IMR-90 (cell line): ENCODE data around the gene SIN3B. TPM values are rescaled to one million over a fixed set of nuclear protein-coding genes. Genes with fewer than 3 reads are reported as not detected.

Experiments used
- ATAC-seq: fragments of 200-7000 bp; cut with Tn5 transposase; 2 replicates; pipeline ENCODE4 v1.9.1; 2020; ENCODE audit warnings: low read depth, mild to moderate bottlenecking, moderate library complexity
- BruUV-seq: library from RNA; stranded (reverse); fragments of 400-500 nt; replicated peaks from 2 replicates; lab custom pipeline; 2021; lab: Mats Ljungman, UMichigan
- CTCF ChIA-PET: fragments of 300-600 bp; formaldehyde crosslinking; extraction: SDS; loops from one replicate; lab custom pipeline; 2021; ENCODE audit warnings: antibody characterized with exemption; lab: Yijun Ruan, JAX
- POLR2A ChIA-PET: fragments of 300-600 bp; sonication (Branson Sonifier 250); formaldehyde crosslinking; loops from one replicate; lab custom pipeline; 2022; ENCODE audit warnings: antibody characterized with exemption; ENCODE audit not compliant: unreplicated experiment; lab: Charles Lee
- DNase-seq: peaks from one replicate; pipeline ENCODE4 v3.0.0; 2013
- H2AFZ ChIP-seq: replicated peaks from 2 replicates; pipeline ENCODE3; 2013; ENCODE audit warnings: low read length, mild to moderate bottlenecking; ENCODE audit not compliant: poor library complexity
- H2AK5ac ChIP-seq: 2 replicates; pipeline ENCODE4 v1.6.1; 2013; ENCODE audit warnings: low read depth, low read length, inconsistent platforms
- H2AK9ac ChIP-seq: replicated peaks from 2 replicates; pipeline ENCODE3; 2013; ENCODE audit warnings: mild to moderate bottlenecking, low read depth, low read length, moderate library complexity; ENCODE audit not compliant: poor library complexity
- H2BK120ac ChIP-seq: 2 replicates; pipeline ENCODE4 v1.6.1; 2013; ENCODE audit warnings: low read depth, low read length, inconsistent platforms
- H2BK15ac ChIP-seq: 3 replicates; pipeline ENCODE4 v1.6.1; 2013; ENCODE audit warnings: low read depth, low read length, inconsistent platforms
- H2BK20ac ChIP-seq: 2 replicates; pipeline ENCODE4 v1.6.1; 2013; ENCODE audit warnings: low read depth, mild to moderate bottlenecking, inconsistent platforms, low read length, moderate library complexity
- H2BK5ac ChIP-seq: 2 replicates; pipeline ENCODE4 v1.6.1; 2013; ENCODE audit warnings: mild to moderate bottlenecking, low read depth, low read length, inconsistent platforms; ENCODE audit not compliant: poor library complexity, severe bottlenecking
- H3K14ac ChIP-seq: replicated peaks from 2 replicates; pipeline ENCODE4 v1.6.1; 2013; ENCODE audit warnings: low read depth, low read length, inconsistent platforms
- H3K18ac ChIP-seq: 2 replicates; pipeline ENCODE4 v1.6.1; 2013; ENCODE audit warnings: low read depth, low read length, control low read depth
- H3K23ac ChIP-seq: 2 replicates; pipeline ENCODE4 v1.6.1; 2013; ENCODE audit warnings: low read depth, low read length, inconsistent platforms
- H3K27ac ChIP-seq: 2 replicates; pipeline ENCODE4 v1.5.1; 2013; ENCODE audit warnings: mild to moderate bottlenecking, control low read depth, low read length; ENCODE audit not compliant: insufficient read depth
- H3K27me3 ChIP-seq: 2 replicates; pipeline ENCODE4 v1.6.1; 2013; ENCODE audit warnings: low read length; ENCODE audit not compliant: control insufficient read depth, insufficient read depth
- H3K36me3 ChIP-seq: 2 replicates; pipeline ENCODE4 v1.6.1; 2013; ENCODE audit warnings: low read length, mixed read lengths; ENCODE audit not compliant: control insufficient read depth, insufficient read depth
- H3K4ac ChIP-seq: 2 replicates; pipeline ENCODE4 v1.6.1; 2013; ENCODE audit warnings: low read depth, low read length, inconsistent platforms
- H3K4me1 ChIP-seq: 2 replicates; pipeline ENCODE4 v1.6.1; 2013; ENCODE audit warnings: low read length, mixed read lengths; ENCODE audit not compliant: control insufficient read depth, insufficient read depth
- H3K4me2 ChIP-seq: 2 replicates; pipeline ENCODE4 v1.6.1; 2013; ENCODE audit warnings: low read depth, mild to moderate bottlenecking, control low read depth, low read length, moderate library complexity
- H3K4me3 ChIP-seq: 2 replicates; pipeline ENCODE4 v1.5.1; 2013; ENCODE audit warnings: low read depth, mild to moderate bottlenecking, control low read depth, low read length, moderate library complexity; ENCODE audit not compliant: insufficient read depth
- H3K56ac ChIP-seq: 2 replicates; pipeline ENCODE4 v1.6.1; 2013; ENCODE audit warnings: low read length, inconsistent platforms; ENCODE audit not compliant: insufficient read depth; ENCODE audit errors: extremely low read depth
- H3K79me1 ChIP-seq, 2 experiments: 2 replicates each; pipeline ENCODE4 v1.6.1; 2013; ENCODE audit warnings: low read length in 2 of 2, inconsistent platforms in 1 of 2, low read depth in 1 of 2
- H3K9ac ChIP-seq: 2 replicates; pipeline ENCODE4 v1.6.1; 2013; ENCODE audit warnings: low read depth, low read length, control low read depth
- H3K9me1 ChIP-seq: 2 replicates; pipeline ENCODE4 v1.6.1; 2013; ENCODE audit warnings: low read length, inconsistent platforms; ENCODE audit not compliant: insufficient read depth
- H3K9me3 ChIP-seq: 2 replicates; pipeline ENCODE4 v1.6.1; 2013; ENCODE audit warnings: low read length; ENCODE audit not compliant: control insufficient read depth, insufficient read depth
- H4K20me1 ChIP-seq: 2 replicates; pipeline ENCODE4 v1.6.1; 2013; ENCODE audit warnings: low read length, inconsistent platforms; ENCODE audit not compliant: insufficient read depth
- H4K5ac ChIP-seq: 2 replicates; pipeline ENCODE4 v1.6.1; 2013; ENCODE audit warnings: mild to moderate bottlenecking, low read depth, low read length, control low read depth
- H4K8ac ChIP-seq, 2 experiments: 2 replicates each; pipeline ENCODE4 v1.6.1; 2013; ENCODE audit warnings: low read depth in 2 of 2, low read length in 2 of 2, control low read depth in 1 of 2, inconsistent platforms in 1 of 2
- H4K91ac ChIP-seq: 2 replicates; pipeline ENCODE4 v1.6.1; 2013; ENCODE audit warnings: low read depth, low read length, inconsistent platforms; ENCODE audit not compliant: insufficient read depth
- BHLHE40 ChIP-seq: fragments of 150-350 bp; IDR thresholded peaks from 2 replicates; pipeline ENCODE4 v1.6.1; 2016; ENCODE audit warnings: mild to moderate bottlenecking, low read depth, low read length
- CEBPB ChIP-seq: IDR thresholded peaks from 2 replicates; pipeline ENCODE4 v1.6.1; 2012; ENCODE audit warnings: low read depth, low read length, improper control_type of control experiment
- CTCF ChIP-seq: conservative IDR thresholded peaks from 2 replicates; pipeline ENCODE4 v1.5.1; 2012; ENCODE audit warnings: mild to moderate bottlenecking, low read depth, low read length, improper control_type of control experiment
- ELK1 ChIP-seq: fragments of 150-350 bp; IDR thresholded peaks from 2 replicates; pipeline ENCODE4 v1.6.1; 2016; ENCODE audit warnings: low read depth, mild to moderate bottlenecking, low read length, moderate library complexity, borderline replicate concordance
- FOS ChIP-seq: fragments of 150-350 bp; IDR thresholded peaks from 2 replicates; pipeline ENCODE4 v1.6.1; 2016; ENCODE audit warnings: low read depth, low read length
- MAFK ChIP-seq: IDR thresholded peaks from 2 replicates; pipeline ENCODE4 v1.6.1; 2012; ENCODE audit warnings: low read depth, low read length, improper control_type of control experiment
- MAZ ChIP-seq: IDR thresholded peaks from 2 replicates; pipeline ENCODE4 v1.6.1; 2012; ENCODE audit warnings: low read depth, mild to moderate bottlenecking, low read length, improper control_type of control experiment, moderate library complexity, borderline replicate concordance
- MXI1 ChIP-seq: IDR thresholded peaks from 2 replicates; pipeline ENCODE4 v1.6.1; 2012; ENCODE audit warnings: low read depth, mild to moderate bottlenecking, low read length, moderate library complexity, borderline replicate concordance
- NFE2L2 ChIP-seq: fragments of 150-350 bp; IDR thresholded peaks from 2 replicates; pipeline ENCODE4 v1.6.1; 2016; ENCODE audit warnings: low read depth, mild to moderate bottlenecking, low read length
- POLR2A ChIP-seq: IDR thresholded peaks from 2 replicates; pipeline ENCODE4 v1.6.1; 2012; ENCODE audit warnings: mild to moderate bottlenecking, low read depth, low read length
- RFX5 ChIP-seq: IDR thresholded peaks from 2 replicates; pipeline ENCODE4 v1.8.0; 2012; ENCODE audit warnings: low read depth, mild to moderate bottlenecking, low read length, moderate library complexity
- SMC3 ChIP-seq: fragments of 150-350 bp; IDR thresholded peaks from 2 replicates; pipeline ENCODE4 v1.6.1; 2016; ENCODE audit warnings: low read depth, mild to moderate bottlenecking, antibody characterized with exemption, low read length, moderate library complexity
- WGBS, 2 experiments: methylation state at CpG; one replicate each; pipeline versions ENCODE4 v1.1.5 to v1.1.7; 2013; ENCODE audit warnings: missing lambda C conversion rate in 2 of 2; ENCODE audit not compliant: insufficient read length in 1 of 2; ENCODE audit errors: extremely low coverage in 2 of 2; 5-methylcytosine and 5-hydroxymethylcytosine counted together
- dilution Hi-C: fragments of 300-500 bp; cut with HindIII; formaldehyde crosslinking; loops from one replicate; pipeline ENCODE4 v1.14.3; 2018; ENCODE audit warnings: low sequenced_read_pairs; ENCODE audit not compliant: unreplicated experiment
- in situ Hi-C: fragments of 300-500 bp; cut with MboI; formaldehyde crosslinking; loops from 3 replicates; pipeline ENCODE4 v1.14.3; 2019; ENCODE audit warnings: low sequenced_read_pairs, inconsistent platforms, mixed read lengths
- intact Hi-C: fragments of 100-400 bp; cut with micrococcal nuclease; formaldehyde crosslinking; loops from 2 replicates; pipeline ENCODE4 v1.10.0; 2022
- polyA plus RNA-seq, 3 experiments: library from polyadenylated mRNA; depleted of rRNA; stranded (reverse); fragments of >200 nt; gene quantifications; 2 replicates each; pipeline ENCODE4 v1.2.3, GENCODE V29; 2012; ENCODE audit warnings: low replicate concordance in 1 of 3
- total RNA-seq: library from RNA; depleted of rRNA; stranded (reverse); fragments of >200 nt; gene quantifications from 2 replicates; pipeline ENCODE4 v1.2.3, GENCODE V29; 2012

Gene SIN3B
- total and polyA plus RNA-seq, 2 of the 4 experiments (the other 2 are of a cell fraction), result 7.9 to 40.0 TPM

DNA sequence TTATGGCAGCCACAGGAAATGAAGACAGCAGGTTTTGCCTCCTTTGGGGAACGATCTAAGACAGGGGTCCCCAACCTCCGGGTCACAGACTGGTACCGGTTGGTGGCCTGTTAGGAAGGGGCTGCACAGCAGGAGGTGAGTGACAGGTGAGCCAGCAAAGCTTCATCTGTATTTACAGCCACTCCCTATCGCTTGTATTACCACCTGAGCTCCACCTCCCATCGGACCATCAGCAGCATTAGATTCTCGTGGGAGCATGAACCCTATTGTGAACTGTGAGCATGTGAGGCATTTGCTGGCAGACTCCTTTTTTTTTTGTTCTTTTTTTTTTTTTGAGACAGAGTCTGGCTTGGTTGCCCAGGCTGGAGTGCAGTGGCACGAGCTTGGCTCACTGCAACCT is 81.8 kb downstream of the SIN3B start:
- Histone ChIP-seq H2AK5ac (no peak overlapping the region), H3K79me1 (no peaks in the 10 kb centered on the region), H3K14ac (no peak overlapping the region), H2AK9ac (no peak overlapping the region), H3K9ac (no peak overlapping the region), H2AFZ (no peak overlapping the region), H3K23ac (no peak overlapping the region), H2BK15ac (no peak overlapping the region), H3K9me1 (no peaks in the 10 kb centered on the region), H3K27me3 (no peaks in the 10 kb centered on the region; the same call in 1 of the 2 replicates), H2BK5ac (no peak overlapping the region), H3K18ac (no peak overlapping the region), H3K4ac (no peak overlapping the region), H3K27ac (no peak overlapping the region), H3K4me1 (no peaks in the 10 kb centered on the region), H3K9me3 (peaks cover 26% of the 10 kb centered on the region), H4K5ac (no peak overlapping the region), H4K91ac (no peak overlapping the region), H2BK120ac (no peak overlapping the region), H3K56ac (no peak overlapping the region), H4K20me1 (no peaks in the 10 kb centered on the region), H3K4me3 (no peak overlapping the region), H3K4me2 (no peak overlapping the region), H4K8ac (no peak overlapping the region), H2BK20ac (no peak overlapping the region), H3K36me3 (no peaks in the 10 kb centered on the region)
- in situ Hi-C loops, result no loop called here
- no peak for ATAC-seq
- no peak for DNase-seq
- TF ChIP-seq SMC3 (no peak), NFE2L2 (no peak), MAZ (no peak), RFX5 (no peak), CTCF (no peak), BHLHE40 (no peak), CEBPB (no peak), MXI1 (no peak), POLR2A (no peak), MAFK (no peak), ELK1 (no peak), FOS (no peak)
- intact Hi-C loops, result no loop called here
- WGBS, 2 experiments, result no CpG with 5 or more reads among the region's 7 CpGs
- ChIA-PET POLR2A (no interaction called here), CTCF (no interaction called here)
- dilution Hi-C loops, result no loop called here
- no TSS peak for BruUV-seq
